HCT116 (cell line): ENCODE measurements around the gene PROSER2. TPM values are rescaled to one million over a fixed set of nuclear protein-coding genes. Genes with fewer than 3 reads are reported as not detected.

ENCODE experiments used
- ATAC-seq: fragments of 200-7000 bp; cut with Tn5 transposase; 2 replicates; pipeline ENCODE4 v1.9.1; 2020; ENCODE audit warnings: mild to moderate bottlenecking, moderate library complexity
- BruUV-seq: library from RNA; stranded (reverse); fragments of 400-500 nt; replicated peaks from 2 replicates; lab custom pipeline; 2021; lab: Mats Ljungman, UMichigan
- CTCF ChIA-PET: fragments of 300-600 bp; sonication (Branson Sonifier 250); formaldehyde crosslinking; loops from one replicate; lab custom pipeline; 2021; ENCODE audit warnings: antibody characterized with exemption; lab: Charles Lee
- POLR2A ChIA-PET: fragments of 300-600, 350-600 bp; sonication (Branson Sonifier 250); formaldehyde crosslinking; loops from one replicate; lab custom pipeline; 2021; ENCODE audit warnings: antibody characterized with exemption; lab: Charles Lee
- RAD21 ChIA-PET, 2 experiments: fragments of 300-600 bp; sonication (Branson Sonifier 250); formaldehyde crosslinking; loops; one replicate each; lab custom pipeline; 2023; ENCODE audit warnings: low total read pairs in 2 of 2; ENCODE audit not compliant: uncharacterized antibody in 2 of 2, unreplicated experiment in 2 of 2, low non-redundant PET in 1 of 2; lab: Charles Lee
- DNase-seq: peaks from one replicate; pipeline ENCODE4 v3.0.0-alpha.2; 2010; ENCODE audit warnings: low read depth, low spot score
- H2AFZ ChIP-seq: fragments of 200-600 bp; shearing (Covaris generic), sonication (generic); 2 replicates; pipeline ENCODE4 v1.6.1; 2017; ENCODE audit warnings: low read depth, mixed run types, mixed read lengths, antibody characterized with exemption, low read length; ENCODE audit not compliant: poor library complexity, severe bottlenecking
- H3K27ac ChIP-seq: 2 replicates; pipeline ENCODE4 v1.5.1; 2012; ENCODE audit warnings: low read depth, low read length
- H3K27me3 ChIP-seq: fragments of 200-600 bp; sonication (generic); 2 replicates; pipeline ENCODE4 v1.6.1; 2016; ENCODE audit warnings: mixed run types, low read length, mixed read lengths; ENCODE audit not compliant: insufficient read depth
- H3K36me3 ChIP-seq, 2 experiments: fragments of 200-500 bp in 1 of 2; fragments of 200-600 bp in 1 of 2; sonication (Bioruptor generic) in 1 of 2; sonication (generic) in 1 of 2; 2 replicates each; pipeline versions ENCODE4 v1.5.1 to v1.6.1; 2014 to 2016; ENCODE audit warnings: low read length in 2 of 2, inconsistent platforms in 1 of 2, mixed read lengths in 1 of 2, mixed run types in 1 of 2; ENCODE audit not compliant: insufficient read depth in 2 of 2, control insufficient read depth in 1 of 2
- H3K4me1 ChIP-seq, 2 experiments: fragments of 200-600 bp in 1 of 2; sonication (generic) in 1 of 2; 2 replicates each; pipeline versions ENCODE4 v1.5.1 to v1.6.1; 2012 to 2017; ENCODE audit warnings: low read length in 2 of 2, inconsistent platforms in 1 of 2, mild to moderate bottlenecking in 1 of 2, mixed read lengths in 1 of 2, mixed run types in 1 of 2, moderate library complexity in 1 of 2; ENCODE audit not compliant: insufficient read depth in 2 of 2, control insufficient read depth in 1 of 2
- H3K4me2 ChIP-seq: fragments of 200-600 bp; sonication (generic); 2 replicates; pipeline ENCODE4 v1.6.1; 2017; ENCODE audit warnings: mixed run types, low read length, mixed read lengths
- H3K4me3 ChIP-seq, 2 experiments: fragments of 200-600 bp in 1 of 2; sonication (generic) in 1 of 2; replicated peaks in 1 of 2; 2 replicates each; pipeline ENCODE4 v1.5.1; 2011 to 2016; ENCODE audit warnings: low read length in 2 of 2, control low read depth in 1 of 2, low read depth in 1 of 2, mild to moderate bottlenecking in 1 of 2, mixed read lengths in 1 of 2, mixed run types in 1 of 2
- H3K79me2 ChIP-seq: fragments of 200-600 bp; sonication (generic); 2 replicates; pipeline ENCODE4 v1.6.1; 2017; ENCODE audit warnings: mild to moderate bottlenecking, mixed run types, low read length, moderate library complexity, mixed read lengths; ENCODE audit not compliant: insufficient read depth
- H3K9ac ChIP-seq: fragments of 200-600 bp; sonication (generic); 2 replicates; pipeline ENCODE4 v1.6.1; 2016; ENCODE audit warnings: low read length, mixed read lengths
- H3K9me2 ChIP-seq: fragments of 200-600 bp; sonication (generic), shearing (Covaris generic); 2 replicates; pipeline ENCODE4 v1.6.1; 2017; ENCODE audit warnings: mixed run types, mild to moderate bottlenecking, moderate library complexity; ENCODE audit not compliant: insufficient read depth
- H3K9me3 ChIP-seq, 2 experiments: fragments of 200-500 bp in 1 of 2; fragments of 200-600 bp in 1 of 2; sonication (Bioruptor generic) in 1 of 2; sonication (generic) in 1 of 2; 2 replicates each; pipeline ENCODE4 v1.6.1; 2014 to 2017; ENCODE audit warnings: low read length in 2 of 2, mixed read lengths in 2 of 2, inconsistent platforms in 1 of 2, low read depth in 1 of 2, mild to moderate bottlenecking in 1 of 2, mixed run types in 1 of 2, moderate library complexity in 1 of 2; ENCODE audit not compliant: control insufficient read depth in 1 of 2, insufficient read depth in 1 of 2
- H4K20me1 ChIP-seq: fragments of 200-600 bp; sonication (generic), shearing (Covaris generic); 2 replicates; pipeline ENCODE4 v1.6.1; 2017; ENCODE audit warnings: mixed run types, mild to moderate bottlenecking, moderate library complexity; ENCODE audit not compliant: insufficient read depth
- CBX3 ChIP-seq: IDR thresholded peaks from 2 replicates; pipeline ENCODE4 v1.6.1; 2012; ENCODE audit warnings: low read depth
- CEBPB ChIP-seq: IDR thresholded peaks from 2 replicates; pipeline ENCODE4 v1.6.1; 2012; ENCODE audit warnings: low read depth
- EGR1 ChIP-seq: IDR thresholded peaks from 2 replicates; pipeline ENCODE4 v1.6.1; 2012; ENCODE audit warnings: low read depth
- ELF1 ChIP-seq: IDR thresholded peaks from 2 replicates; pipeline ENCODE4 v1.6.1; 2012; ENCODE audit warnings: low read depth, borderline replicate concordance
- EZH2 ChIP-seq: fragments of 200-600 bp; sonication (generic); IDR thresholded peaks from 2 replicates; pipeline ENCODE4 v1.6.1; 2017; ENCODE audit warnings: antibody characterized with exemption, mixed run types
- EZH2phosphoT487 ChIP-seq: fragments of 200-600 bp; IDR thresholded peaks from 2 replicates; pipeline ENCODE4 v1.6.1; 2018; ENCODE audit warnings: antibody characterized with exemption, borderline replicate concordance
- FOSL1 ChIP-seq: IDR thresholded peaks from 2 replicates; pipeline ENCODE4 v1.6.1; 2012; ENCODE audit warnings: low read depth
- JUND ChIP-seq: IDR thresholded peaks from 2 replicates; pipeline ENCODE4 v1.6.1; 2012
- POLR2A ChIP-seq: IDR thresholded peaks from 2 replicates; pipeline ENCODE4 v1.7.0; 2011; ENCODE audit warnings: borderline replicate concordance; ENCODE audit not compliant: insufficient read depth, insufficient read length; ENCODE audit errors: extremely low read depth
- POLR2AphosphoS5 ChIP-seq: IDR thresholded peaks from 2 replicates; pipeline ENCODE4 v1.6.1; 2011; ENCODE audit warnings: mild to moderate bottlenecking, low read depth, low read length, moderate library complexity
- RAD21 ChIP-seq: IDR thresholded peaks from 2 replicates; pipeline ENCODE4 v1.6.1; 2012; ENCODE audit warnings: low read depth, mild to moderate bottlenecking
- SP1 ChIP-seq: IDR thresholded peaks from 2 replicates; pipeline ENCODE4 v1.6.1; 2012; ENCODE audit warnings: low read depth
- SRF ChIP-seq: IDR thresholded peaks from 2 replicates; pipeline ENCODE4 v1.6.1; 2012; ENCODE audit warnings: low read depth
- YY1 ChIP-seq: IDR thresholded peaks from 2 replicates; pipeline ENCODE4 v1.6.1; 2011; ENCODE audit warnings: low read length, low read depth, moderate library complexity, mild to moderate bottlenecking; ENCODE audit not compliant: insufficient replicate concordance; ENCODE audit errors: extremely low read depth
- ZFX ChIP-seq: fragments of 450-650 bp; IDR thresholded peaks from 2 replicates; pipeline ENCODE4 v1.6.1; 2017
- ZNF274 ChIP-seq: fragments of 200-500 bp; sonication (Bioruptor generic); IDR thresholded peaks from 2 replicates; pipeline ENCODE4 v1.6.1; 2014; ENCODE audit warnings: mild to moderate bottlenecking, low read depth, low read length, inconsistent platforms
- intact Hi-C: fragments of 100-400 bp; cut with micrococcal nuclease; formaldehyde crosslinking; loops from 2 replicates; pipeline ENCODE4 v1.10.0; 2022
- total RNA-seq: library from RNA; stranded (reverse); gene quantifications from one replicate; pipeline ENCODE4 v1.2.1, GENCODE V29; 2021; ENCODE audit not compliant: unreplicated experiment
- TF ChIP-seq, protein P1 (sequence below): IDR thresholded peaks from 2 replicates; pipeline ENCODE4 v1.6.1; 2011; ENCODE audit warnings: mild to moderate bottlenecking, low read length, moderate library complexity; ENCODE audit not compliant: insufficient replicate concordance; ENCODE audit errors: extremely low read depth
- TF ChIP-seq, protein P2 (sequence below): IDR thresholded peaks from 2 replicates; pipeline ENCODE4 v1.6.1; 2012
- TF ChIP-seq, protein P3 (sequence below): IDR thresholded peaks from 2 replicates; pipeline ENCODE4 v1.6.1; 2012; ENCODE audit warnings: low read depth
- TF ChIP-seq, protein P4 (sequence below): IDR thresholded peaks from 2 replicates; pipeline ENCODE4 v1.6.1; 2012

PROSER2 gene
- total RNA-seq, 1 experiment from 2014 or later = 46.2 TPM

DNA sequence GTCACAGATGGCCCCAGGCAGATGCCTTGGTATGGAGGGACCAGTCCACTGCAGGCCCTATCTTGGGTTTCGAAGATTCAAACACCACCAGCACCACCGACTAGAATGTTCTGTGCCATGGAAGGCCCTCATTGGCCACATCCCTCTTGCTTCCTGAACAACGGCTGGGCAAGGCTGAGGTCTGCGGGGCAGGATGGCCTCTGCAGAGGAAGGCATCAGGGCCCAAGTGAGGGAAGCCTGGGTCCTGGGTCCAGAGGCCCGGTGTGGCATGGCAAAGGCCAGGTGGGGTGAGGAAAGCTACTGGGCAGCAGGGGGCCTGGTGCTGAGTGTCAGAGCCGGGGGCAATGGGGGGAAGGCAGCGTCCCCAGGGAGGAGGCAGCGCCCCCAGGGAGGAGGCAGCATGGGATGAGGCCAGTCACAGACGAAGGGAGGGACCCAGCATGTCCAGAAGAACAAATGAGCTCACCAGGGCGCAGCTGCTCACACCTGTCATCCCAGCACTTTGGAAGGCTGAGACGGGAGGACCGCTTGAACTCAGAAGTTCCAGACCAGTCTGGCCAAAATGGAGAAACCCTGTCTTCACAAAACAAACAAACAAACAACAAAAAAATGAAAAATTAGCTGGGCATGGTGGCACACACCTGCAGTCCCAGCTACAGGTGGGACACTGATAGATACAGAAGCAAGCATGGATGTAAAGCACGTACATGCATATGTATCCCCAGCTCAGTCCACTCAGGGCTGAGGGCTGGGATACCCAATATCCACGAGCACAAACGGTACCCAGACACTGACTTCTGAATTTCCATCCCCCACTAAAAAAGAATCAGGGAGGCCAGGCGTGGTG is 64.4 kb downstream of the PROSER2 start:
- no peaks in the 10 kb centered on the region for H3K79me2 ChIP-seq
- no peaks in the 10 kb centered on the region for H3K27me3 ChIP-seq
- no peak for DNase-seq
- ChIA-PET CTCF (no interaction called here), POLR2A (interaction anchor here (1.7 kb wide), 1 partner anchor 10 kb away, joined by 3 read pairs; no protein-coding TSS in a partner anchor), RAD21 (no interaction called here)
- peak overlapping the region; percentile 61 for H3K9ac ChIP-seq
- intact Hi-C loops = no loop called here
- ATAC-seq = peak; percentile 20; the same call in 1 of the 2 replicates
- H2AFZ ChIP-seq = no peak overlapping the region
- H3K9me2 ChIP-seq = no peaks in the 10 kb centered on the region
- TF ChIP-seq POLR2AphosphoS5 (no peak), POLR2A (no peak), EZH2 (no peak), YY1 (no peak), ELF1 (no peak), CBX3 (no peak), RAD21 (no peak), ZNF274 (no peak), FOSL1 (no peak), EGR1 (no peak), JUND (no peak), CEBPB (no peak), EZH2phosphoT487 (no peak), ZFX (no peak), SP1 (no peak), SRF (no peak)
- TF ChIP-seq, protein P1, sequence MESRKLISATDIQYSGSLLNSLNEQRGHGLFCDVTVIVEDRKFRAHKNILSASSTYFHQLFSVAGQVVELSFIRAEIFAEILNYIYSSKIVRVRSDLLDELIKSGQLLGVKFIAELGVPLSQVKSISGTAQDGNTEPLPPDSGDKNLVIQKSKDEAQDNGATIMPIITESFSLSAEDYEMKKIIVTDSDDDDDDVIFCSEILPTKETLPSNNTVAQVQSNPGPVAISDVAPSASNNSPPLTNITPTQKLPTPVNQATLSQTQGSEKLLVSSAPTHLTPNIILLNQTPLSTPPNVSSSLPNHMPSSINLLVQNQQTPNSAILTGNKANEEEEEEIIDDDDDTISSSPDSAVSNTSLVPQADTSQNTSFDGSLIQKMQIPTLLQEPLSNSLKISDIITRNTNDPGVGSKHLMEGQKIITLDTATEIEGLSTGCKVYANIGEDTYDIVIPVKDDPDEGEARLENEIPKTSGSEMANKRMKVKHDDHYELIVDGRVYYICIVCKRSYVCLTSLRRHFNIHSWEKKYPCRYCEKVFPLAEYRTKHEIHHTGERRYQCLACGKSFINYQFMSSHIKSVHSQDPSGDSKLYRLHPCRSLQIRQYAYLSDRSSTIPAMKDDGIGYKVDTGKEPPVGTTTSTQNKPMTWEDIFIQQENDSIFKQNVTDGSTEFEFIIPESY = no peak
- TF ChIP-seq, protein P2, sequence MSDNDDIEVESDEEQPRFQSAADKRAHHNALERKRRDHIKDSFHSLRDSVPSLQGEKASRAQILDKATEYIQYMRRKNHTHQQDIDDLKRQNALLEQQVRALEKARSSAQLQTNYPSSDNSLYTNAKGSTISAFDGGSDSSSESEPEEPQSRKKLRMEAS = no peak
- TF ChIP-seq, protein P3, sequence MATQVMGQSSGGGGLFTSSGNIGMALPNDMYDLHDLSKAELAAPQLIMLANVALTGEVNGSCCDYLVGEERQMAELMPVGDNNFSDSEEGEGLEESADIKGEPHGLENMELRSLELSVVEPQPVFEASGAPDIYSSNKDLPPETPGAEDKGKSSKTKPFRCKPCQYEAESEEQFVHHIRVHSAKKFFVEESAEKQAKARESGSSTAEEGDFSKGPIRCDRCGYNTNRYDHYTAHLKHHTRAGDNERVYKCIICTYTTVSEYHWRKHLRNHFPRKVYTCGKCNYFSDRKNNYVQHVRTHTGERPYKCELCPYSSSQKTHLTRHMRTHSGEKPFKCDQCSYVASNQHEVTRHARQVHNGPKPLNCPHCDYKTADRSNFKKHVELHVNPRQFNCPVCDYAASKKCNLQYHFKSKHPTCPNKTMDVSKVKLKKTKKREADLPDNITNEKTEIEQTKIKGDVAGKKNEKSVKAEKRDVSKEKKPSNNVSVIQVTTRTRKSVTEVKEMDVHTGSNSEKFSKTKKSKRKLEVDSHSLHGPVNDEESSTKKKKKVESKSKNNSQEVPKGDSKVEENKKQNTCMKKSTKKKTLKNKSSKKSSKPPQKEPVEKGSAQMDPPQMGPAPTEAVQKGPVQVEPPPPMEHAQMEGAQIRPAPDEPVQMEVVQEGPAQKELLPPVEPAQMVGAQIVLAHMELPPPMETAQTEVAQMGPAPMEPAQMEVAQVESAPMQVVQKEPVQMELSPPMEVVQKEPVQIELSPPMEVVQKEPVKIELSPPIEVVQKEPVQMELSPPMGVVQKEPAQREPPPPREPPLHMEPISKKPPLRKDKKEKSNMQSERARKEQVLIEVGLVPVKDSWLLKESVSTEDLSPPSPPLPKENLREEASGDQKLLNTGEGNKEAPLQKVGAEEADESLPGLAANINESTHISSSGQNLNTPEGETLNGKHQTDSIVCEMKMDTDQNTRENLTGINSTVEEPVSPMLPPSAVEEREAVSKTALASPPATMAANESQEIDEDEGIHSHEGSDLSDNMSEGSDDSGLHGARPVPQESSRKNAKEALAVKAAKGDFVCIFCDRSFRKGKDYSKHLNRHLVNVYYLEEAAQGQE = no peak
- TF ChIP-seq, protein P4, sequence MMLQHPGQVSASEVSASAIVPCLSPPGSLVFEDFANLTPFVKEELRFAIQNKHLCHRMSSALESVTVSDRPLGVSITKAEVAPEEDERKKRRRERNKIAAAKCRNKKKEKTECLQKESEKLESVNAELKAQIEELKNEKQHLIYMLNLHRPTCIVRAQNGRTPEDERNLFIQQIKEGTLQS = no peak
- BruUV-seq = no TSS peak
- H3K36me3 ChIP-seq = no peaks in the 10 kb centered on the region
- H3K9me3 ChIP-seq = no peaks in the 10 kb centered on the region
- H3K4me2 ChIP-seq = peak overlapping the region; percentile 48
- H3K27ac ChIP-seq = 0 out of 2 replicates have a peak overlapping the region, but pooled peaks have one; percentile 13
- no peaks in the 10 kb centered on the region for H4K20me1 ChIP-seq
- no peak overlapping the region for H3K4me3 ChIP-seq
- peaks cover 12 to 60% of the 10 kb centered on the region in 2 experiments for H3K4me1 ChIP-seq
